ENCODE data around the gene SFMBT2.

DNA sequence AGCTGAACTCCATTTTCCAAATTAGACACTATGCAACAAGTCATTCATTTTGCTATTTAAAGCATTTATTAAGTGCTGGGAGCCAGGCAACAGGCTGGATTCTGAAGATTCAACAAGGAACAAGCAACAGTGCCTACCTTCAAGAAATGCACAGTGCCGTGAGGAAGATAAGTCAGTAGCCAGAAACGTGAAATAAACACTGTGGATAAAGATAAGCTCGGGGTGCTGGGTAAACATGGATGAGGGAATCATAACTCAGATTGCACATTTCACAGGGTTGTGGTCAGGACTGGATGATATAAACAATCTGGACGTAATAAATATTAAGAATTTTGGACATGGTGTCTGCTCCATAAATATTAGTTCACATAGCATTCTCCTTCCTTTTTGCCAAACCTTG lies 259.3 kb downstream of the SFMBT2 start:
- TF ChIP-seq ARNT (IDR thresholded peaks at IDR 0.05) (no peak), LEF1 (IDR thresholded peaks at IDR 0.05; ENCODE audit: borderline replicate concordance) (no peak)

Measured in HEK293T (cell line).